GM23248 (cell line): ENCODE data around the gene HAGHL.

Experiments
- EZH2 ChIP-seq: fragments of 200-600 bp; sonication (generic); IDR thresholded peaks from 2 replicates; pipeline ENCODE4 v1.6.1; 2018; ENCODE audit warnings: antibody characterized with exemption, mild to moderate bottlenecking; ENCODE audit not compliant: insufficient read depth, poor library complexity, severe bottlenecking
- EZH2phosphoT487 ChIP-seq: fragments of 200-600 bp; sonication (generic); IDR thresholded peaks from 2 replicates; pipeline ENCODE4 v1.6.1; 2018; ENCODE audit warnings: antibody characterized with exemption, moderate library complexity, mild to moderate bottlenecking, low read depth; ENCODE audit not compliant: insufficient read depth

GRCh38 chr16:728890-729744, 2.2 kb downstream of the HAGHL start:
- TF ChIP-seq EZH2 = no peak
- TF ChIP-seq EZH2phosphoT487 = no peak
